Astrocyte (in vitro differentiated cells and primary cell): Measurements from ENCODE around the gene SLC39A5. TPM values are rescaled to one million over a fixed set of nuclear protein-coding genes. Genes with fewer than 3 reads are reported as not detected.
A peak's percentile ranks its signal among the peaks of the same experiment; 100 is the strongest.
"Not testable (repeated sequence)": the region's sequence is repeated elsewhere in the genome, so short reads cannot be mapped to it uniquely, and the experiment has no call there.

Experiments
- DNase-seq: peaks from one replicate; pipeline ENCODE4 v3.0.0-alpha.2; 2010; ENCODE audit warnings: low read depth
- FAIRE-seq: peaks from 2 replicates; lab custom pipeline; 2011; peaks lifted over from hg19 to GRCh38; lab: Jason Lieb, UNC
- H2AFZ ChIP-seq: 2 replicates; pipeline ENCODE4 v1.6.0; 2012; ENCODE audit warnings: low read depth, low read length, inconsistent platforms
- H3K27ac ChIP-seq: 2 replicates; pipeline ENCODE4 v1.5.1; 2011; ENCODE audit warnings: low read depth, low read length, inconsistent platforms
- H3K27me3 ChIP-seq: 2 replicates; pipeline ENCODE4 v1.6.0; 2011; ENCODE audit warnings: low read length, inconsistent platforms; ENCODE audit not compliant: insufficient read depth
- H3K36me3 ChIP-seq: 2 replicates; pipeline ENCODE4 v1.5.1; 2011; ENCODE audit warnings: low read length, inconsistent platforms; ENCODE audit not compliant: insufficient read depth
- H3K4me1 ChIP-seq: 2 replicates; pipeline ENCODE4 v1.5.1; 2011; ENCODE audit warnings: low read length, inconsistent platforms; ENCODE audit not compliant: insufficient read depth
- H3K4me2 ChIP-seq: 2 replicates; pipeline ENCODE4 v1.6.0; 2012; ENCODE audit warnings: low read length, inconsistent platforms
- H3K4me3 ChIP-seq: 2 replicates; pipeline ENCODE4 v1.5.1; 2011; ENCODE audit warnings: low read depth, mild to moderate bottlenecking, low read length, inconsistent platforms; ENCODE audit not compliant: insufficient read depth
- H3K79me2 ChIP-seq: 2 replicates; pipeline ENCODE4 v1.6.0; 2012; ENCODE audit warnings: mild to moderate bottlenecking, low read length, inconsistent platforms; ENCODE audit not compliant: insufficient read depth
- H3K9ac ChIP-seq: 2 replicates; pipeline ENCODE4 v1.6.0; 2012; ENCODE audit warnings: mild to moderate bottlenecking, low read length, inconsistent platforms
- H3K9me3 ChIP-seq: 2 replicates; pipeline ENCODE4 v1.5.1; 2012; ENCODE audit warnings: low read depth, mild to moderate bottlenecking, low read length, inconsistent platforms; ENCODE audit not compliant: insufficient read depth
- H4K20me1 ChIP-seq: 2 replicates; pipeline ENCODE4 v1.6.0; 2012; ENCODE audit warnings: low read length, inconsistent platforms; ENCODE audit not compliant: insufficient read depth
- H3K27ac Mint-ChIP-seq: one replicate; pipeline ENCODE4 v1.8.0; 2021; ENCODE audit warnings: mild to moderate bottlenecking, mixed read lengths; ENCODE audit not compliant: unreplicated experiment
- H3K27me3 Mint-ChIP-seq: one replicate; pipeline ENCODE4 v1.8.0; 2021; ENCODE audit warnings: low read depth, mixed read lengths; ENCODE audit not compliant: unreplicated experiment
- H3K36me3 Mint-ChIP-seq: one replicate; pipeline ENCODE4 v1.8.0; 2021; ENCODE audit warnings: low read depth, mixed read lengths; ENCODE audit not compliant: unreplicated experiment
- H3K4me1 Mint-ChIP-seq: one replicate; pipeline ENCODE4 v1.8.0; 2021; ENCODE audit warnings: low read depth, mixed read lengths; ENCODE audit not compliant: unreplicated experiment
- H3K4me3 Mint-ChIP-seq: one replicate; pipeline ENCODE4 v1.8.0; 2021; ENCODE audit warnings: mild to moderate bottlenecking, moderate library complexity, mixed read lengths; ENCODE audit not compliant: unreplicated experiment
- H3K9me3 Mint-ChIP-seq: one replicate; pipeline ENCODE4 v1.8.0; 2021; ENCODE audit warnings: mild to moderate bottlenecking, mixed read lengths; ENCODE audit not compliant: unreplicated experiment
- EZH2 ChIP-seq: IDR thresholded peaks from 2 replicates; pipeline ENCODE4 v1.6.1; 2012; ENCODE audit warnings: mild to moderate bottlenecking, low read length, inconsistent platforms; ENCODE audit not compliant: insufficient read depth
- total RNA-seq: library from RNA; stranded (reverse); gene quantifications from 2 replicates; pipeline ENCODE4 v1.2.1, GENCODE V29; 2021
- TF ChIP-seq, protein P1 (sequence below): IDR thresholded peaks from 2 replicates; pipeline ENCODE4 v1.5.1; 2011; ENCODE audit warnings: low read depth, mild to moderate bottlenecking, inconsistent platforms, low read length, moderate library complexity; ENCODE audit not compliant: insufficient read depth

The SLC39A5 gene
- total RNA-seq, 1 donor from 2014 or later, result 0.39 TPM

DNA sequence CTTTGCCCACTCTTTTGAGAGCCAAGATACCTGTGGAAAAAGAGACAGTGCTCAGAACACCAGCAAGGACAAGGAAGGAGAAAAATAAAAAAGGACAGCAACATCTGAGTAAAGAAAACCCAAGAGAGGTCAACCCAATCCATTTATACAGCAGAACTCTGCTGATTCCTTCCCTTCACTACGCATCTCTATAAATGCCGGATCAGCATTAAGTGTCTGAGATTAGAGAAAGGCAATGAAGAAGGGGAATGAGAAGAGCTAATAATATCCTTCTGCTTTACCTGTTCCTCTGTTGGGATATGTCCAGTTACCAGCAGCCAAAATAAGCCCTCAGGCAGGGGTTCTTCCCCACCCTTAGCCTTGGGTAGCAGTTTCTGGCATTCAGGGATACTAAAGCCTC, 52.7 kb downstream of the SLC39A5 start:
- Mint-ChIP-seq H3K4me1 (no peaks in the 10 kb centered on the region), H3K27ac (peak overlapping the region; percentile 62), H3K4me3 (no peak overlapping the region), H3K36me3 (peaks cover 22% of the 10 kb centered on the region), H3K27me3 (no peaks in the 10 kb centered on the region), H3K9me3 (no peaks in the 10 kb centered on the region)
- TF ChIP-seq EZH2, result no peak
- TF ChIP-seq, protein P1, sequence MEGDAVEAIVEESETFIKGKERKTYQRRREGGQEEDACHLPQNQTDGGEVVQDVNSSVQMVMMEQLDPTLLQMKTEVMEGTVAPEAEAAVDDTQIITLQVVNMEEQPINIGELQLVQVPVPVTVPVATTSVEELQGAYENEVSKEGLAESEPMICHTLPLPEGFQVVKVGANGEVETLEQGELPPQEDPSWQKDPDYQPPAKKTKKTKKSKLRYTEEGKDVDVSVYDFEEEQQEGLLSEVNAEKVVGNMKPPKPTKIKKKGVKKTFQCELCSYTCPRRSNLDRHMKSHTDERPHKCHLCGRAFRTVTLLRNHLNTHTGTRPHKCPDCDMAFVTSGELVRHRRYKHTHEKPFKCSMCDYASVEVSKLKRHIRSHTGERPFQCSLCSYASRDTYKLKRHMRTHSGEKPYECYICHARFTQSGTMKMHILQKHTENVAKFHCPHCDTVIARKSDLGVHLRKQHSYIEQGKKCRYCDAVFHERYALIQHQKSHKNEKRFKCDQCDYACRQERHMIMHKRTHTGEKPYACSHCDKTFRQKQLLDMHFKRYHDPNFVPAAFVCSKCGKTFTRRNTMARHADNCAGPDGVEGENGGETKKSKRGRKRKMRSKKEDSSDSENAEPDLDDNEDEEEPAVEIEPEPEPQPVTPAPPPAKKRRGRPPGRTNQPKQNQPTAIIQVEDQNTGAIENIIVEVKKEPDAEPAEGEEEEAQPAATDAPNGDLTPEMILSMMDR, result no peak
- Histone ChIP-seq H3K4me1 (no peaks in the 10 kb centered on the region), H3K79me2 (peaks cover 4% of the 10 kb centered on the region), H3K4me3 (no peak overlapping the region), H3K27ac (no peak overlapping the region), H3K9me3 (no peaks in the 10 kb centered on the region), H3K4me2 (no peak overlapping the region), H3K9ac (no peak overlapping the region), H2AFZ (no peak overlapping the region), H3K27me3 (no peaks in the 10 kb centered on the region), H3K36me3 (peaks cover 45% of the 10 kb centered on the region), H4K20me1 (peaks cover 16% of the 10 kb centered on the region)
- no peak for DNase-seq
- no peak for FAIRE-seq

DNA sequence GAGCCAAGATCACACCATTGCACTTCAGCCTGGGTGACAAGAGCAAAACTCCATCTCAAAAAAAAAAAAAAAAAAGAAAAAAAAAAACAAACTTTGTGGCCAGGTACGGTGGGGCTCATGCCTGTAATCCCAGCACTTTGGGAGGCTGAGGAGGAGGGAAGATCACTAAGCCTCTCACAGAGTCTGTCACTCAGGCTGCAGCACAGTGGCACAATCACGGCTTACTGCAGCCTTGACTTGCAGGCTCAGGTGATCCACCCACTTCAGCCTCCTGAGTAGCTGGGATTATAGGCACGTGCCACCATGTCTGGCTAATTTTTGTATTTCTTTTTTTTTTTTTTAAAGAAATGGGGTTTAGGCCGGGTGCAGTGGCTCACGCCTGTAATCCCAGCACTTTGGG, 54.4 kb downstream of the SLC39A5 start:
- not testable (repeated sequence) for FAIRE-seq, H3K9me3 Mint-ChIP-seq

DNA sequence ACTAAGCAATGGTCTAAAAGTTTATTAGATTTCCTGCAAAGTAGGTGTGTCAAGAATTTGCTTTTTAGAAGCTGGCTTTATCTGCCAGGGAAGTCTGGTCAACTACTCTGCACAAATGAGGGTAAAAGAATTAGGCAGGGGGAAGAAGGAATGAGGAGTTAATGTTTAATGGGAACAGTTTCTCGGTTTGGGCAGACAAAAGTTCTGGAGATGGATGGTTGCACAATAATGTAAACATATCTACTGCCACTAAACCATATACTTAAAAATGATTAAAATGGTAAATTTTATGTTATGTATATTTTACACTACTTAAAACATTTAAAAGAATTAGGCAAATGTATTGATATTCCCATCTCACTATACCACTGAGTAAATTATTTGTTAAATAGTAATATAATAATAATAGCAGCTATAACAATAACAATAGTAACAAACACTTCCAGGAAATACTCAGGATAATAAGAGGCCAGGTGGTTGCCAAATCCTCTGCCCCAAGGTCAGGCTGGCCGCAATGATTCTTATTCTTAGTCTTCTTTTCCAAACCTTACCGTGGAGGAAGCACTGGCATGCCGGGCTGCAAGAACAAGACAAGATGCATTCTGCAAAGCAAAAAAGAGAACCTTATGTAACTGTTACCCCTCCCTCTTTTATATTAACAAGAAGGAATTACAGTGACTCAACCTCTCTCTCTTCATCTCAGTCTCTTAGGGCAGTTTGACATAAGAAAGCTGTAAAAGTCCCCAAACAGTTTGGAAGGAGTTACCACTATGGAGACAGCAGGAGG, 56.4 kb downstream of the SLC39A5 start:
- Histone ChIP-seq H3K9ac (no peak overlapping the region), H2AFZ (no peak overlapping the region), H3K9me3 (no peaks in the 10 kb centered on the region), H3K36me3 (peaks cover 47% of the 10 kb centered on the region), H3K4me2 (no peak overlapping the region), H3K4me3 (no peak overlapping the region), H3K4me1 (no peaks in the 10 kb centered on the region), H4K20me1 (peaks cover 42% of the 10 kb centered on the region), H3K27me3 (no peaks in the 10 kb centered on the region), H3K79me2 (peaks cover 36% of the 10 kb centered on the region), H3K27ac (no peak overlapping the region)
- Mint-ChIP-seq H3K9me3 (no peaks in the 10 kb centered on the region), H3K4me1 (no peaks in the 10 kb centered on the region), H3K27me3 (no peaks in the 10 kb centered on the region), H3K27ac (no peak overlapping the region), H3K4me3 (no peak overlapping the region), H3K36me3 (peaks cover 13% of the 10 kb centered on the region)
- FAIRE-seq, result no peak
- TF ChIP-seq EZH2, result no peak
- TF ChIP-seq, protein P1, result no peak
- no peak for DNase-seq

More for the DNA sequence above, 54.4 kb downstream of the SLC39A5 start:
- peaks cover 19% of the 10 kb centered on the region for H3K36me3 Mint-ChIP-seq
- H3K4me3 ChIP-seq, H3K9me3 ChIP-seq, H3K4me1 Mint-ChIP-seq, H3K27ac ChIP-seq, H3K4me3 Mint-ChIP-seq, H3K4me2 ChIP-seq, H3K27me3 Mint-ChIP-seq, H2AFZ ChIP-seq, H3K27me3 ChIP-seq, H3K9ac ChIP-seq, H3K27ac Mint-ChIP-seq, H3K4me1 ChIP-seq, DNase-seq: not testable (repeated sequence)
- Histone ChIP-seq H3K36me3 (peaks cover 50% of the 10 kb centered on the region), H3K79me2 (peaks cover 19% of the 10 kb centered on the region), H4K20me1 (peaks cover 31% of the 10 kb centered on the region)

Other genes with a start within 250 kb of the SLC39A5 start
- 13.6 and 14.3 TPM in 2 replicates for gene SUOX, start 232.8 kb upstream of the SLC39A5 start, total RNA-seq
- 5.6 and 6.9 TPM in 2 replicates for gene IKZF4, start 209.0 kb upstream of the SLC39A5 start, total RNA-seq
- 39.4 and 45.9 TPM in 2 replicates for gene RPS26, start 188.1 kb upstream of the SLC39A5 start, total RNA-seq
- 2.6 and 3.8 TPM in 2 replicates for gene ERBB3, start 149.9 kb upstream of the SLC39A5 start, total RNA-seq
- gene PA2G4, start 125.5 kb upstream of the SLC39A5 start, total RNA-seq, result 124 and 130 TPM in 2 replicates
- 3,078 and 3,088 TPM in 2 replicates for gene RPL41, start 113.4 kb upstream of the SLC39A5 start, total RNA-seq
- gene ZC3H10, start 111.8 kb upstream of the SLC39A5 start, total RNA-seq, result 4.1 and 4.2 TPM in 2 replicates
- gene ESYT1, start 101.8 kb upstream of the SLC39A5 start, total RNA-seq, result 138 and 142 TPM in 2 replicates
- gene MYL6B, start 77.5 kb upstream of the SLC39A5 start, total RNA-seq, result 110 and 118 TPM in 2 replicates
- 2,485 and 2,685 TPM in 2 replicates for gene MYL6, start 71.7 kb upstream of the SLC39A5 start, total RNA-seq
- gene SMARCC2, start 40.6 kb upstream of the SLC39A5 start, total RNA-seq, result 57.5 and 57.6 TPM in 2 replicates
- gene RNF41, start 8.1 kb upstream of the SLC39A5 start, total RNA-seq, result 85.8 and 85.9 TPM in 2 replicates
- gene NABP2, start 5.7 kb upstream of the SLC39A5 start, total RNA-seq, result 29.1 and 29.9 TPM in 2 replicates
- gene ANKRD52, start 28.3 kb downstream of the SLC39A5 start, total RNA-seq, result 98.4 and 105 TPM in 2 replicates
- 6.7 and 9.3 TPM in 2 replicates for gene COQ10A, start 36.9 kb downstream of the SLC39A5 start, total RNA-seq
- 171 and 212 TPM in 2 replicates for gene CS, start 70.3 kb downstream of the SLC39A5 start, total RNA-seq
- gene CNPY2, start 85.9 kb downstream of the SLC39A5 start, total RNA-seq, result 187 and 202 TPM in 2 replicates
- 10.1 and 15.4 TPM in 2 replicates for gene PAN2, start 103.9 kb downstream of the SLC39A5 start, total RNA-seq
- 0.32 TPM in 1 of 2 replicates, not detected in the other for gene IL23A, start 108.8 kb downstream of the SLC39A5 start, total RNA-seq
- 257 and 291 TPM in 2 replicates for gene STAT2, start 130.1 kb downstream of the SLC39A5 start, total RNA-seq
- not detected in 2 replicates for gene APOF, start 132.8 kb downstream of the SLC39A5 start, total RNA-seq
- gene TIMELESS, start 219.4 kb downstream of the SLC39A5 start, total RNA-seq, result 7.3 and 8.5 TPM in 2 replicates
- not detected in 2 replicates for gene MIP, start 224.6 kb downstream of the SLC39A5 start, total RNA-seq
- 1.6 and 2.0 TPM in 2 replicates for gene SPRYD4, start 238.5 kb downstream of the SLC39A5 start, total RNA-seq